Measurements from ENCODE around the gene GFPT2. TPM values are rescaled to one million over a fixed set of nuclear protein-coding genes. Genes with fewer than 3 reads are reported as not detected.
A peak's percentile ranks its signal among the peaks of the same experiment; 100 is the strongest.

Gene GFPT2
- total RNA-seq, 4 donors from 2014 or later, result 8.2 to 26.6 (median 11.1) TPM

DNA sequence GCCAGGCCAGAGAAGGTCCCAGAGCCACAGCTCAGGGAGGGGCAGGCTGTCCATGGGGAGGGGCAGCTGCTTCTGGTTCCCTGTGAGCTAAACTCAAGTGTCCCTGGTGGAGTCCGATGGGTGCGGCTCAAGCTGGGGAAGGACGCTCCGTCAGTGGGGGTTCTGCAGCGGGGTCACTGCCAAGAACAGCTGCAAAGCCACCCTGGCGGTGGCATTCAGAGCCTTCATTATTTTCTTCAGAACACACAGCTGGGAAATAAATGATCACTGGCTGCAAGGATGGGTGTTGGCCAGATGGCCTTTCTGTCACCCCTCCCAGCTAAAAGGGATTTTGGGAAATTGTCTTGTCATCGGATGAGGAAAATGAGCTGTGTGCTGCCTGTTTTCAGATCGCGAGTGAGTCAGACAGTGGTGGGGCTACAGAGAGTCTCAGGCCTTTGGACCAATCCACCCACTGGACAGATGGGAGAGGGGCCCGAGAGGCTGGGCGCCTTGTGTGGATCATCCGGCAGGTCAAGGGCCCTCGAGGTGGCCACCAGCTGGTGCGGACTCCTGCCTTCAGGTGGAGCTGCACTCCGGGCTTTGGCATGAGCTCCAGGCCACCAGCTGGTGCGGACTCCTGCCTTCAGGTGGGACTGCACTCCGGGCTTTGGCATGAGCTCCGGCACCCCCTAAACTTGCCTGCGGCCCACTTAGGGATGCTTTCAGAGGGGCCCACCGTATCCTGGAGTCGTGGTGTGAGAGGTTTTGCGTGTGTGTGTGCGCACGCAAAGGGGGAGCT lies 17.9 kb upstream of the GFPT2 start:
- Histone ChIP-seq H3K27ac (no peak overlapping the region), H3K27me3 (no peaks in the 10 kb centered on the region), H3K4me1 (peaks cover 0 to 6% of the 10 kb centered on the region in 2 donors), H3K9me3 (no peaks in the 10 kb centered on the region), H3K4me3 (replicated peaks in 1 of 3) (no peak overlapping the region), H3K36me3 (no peaks in the 10 kb centered on the region)
- TF ChIP-seq, protein P1, sequence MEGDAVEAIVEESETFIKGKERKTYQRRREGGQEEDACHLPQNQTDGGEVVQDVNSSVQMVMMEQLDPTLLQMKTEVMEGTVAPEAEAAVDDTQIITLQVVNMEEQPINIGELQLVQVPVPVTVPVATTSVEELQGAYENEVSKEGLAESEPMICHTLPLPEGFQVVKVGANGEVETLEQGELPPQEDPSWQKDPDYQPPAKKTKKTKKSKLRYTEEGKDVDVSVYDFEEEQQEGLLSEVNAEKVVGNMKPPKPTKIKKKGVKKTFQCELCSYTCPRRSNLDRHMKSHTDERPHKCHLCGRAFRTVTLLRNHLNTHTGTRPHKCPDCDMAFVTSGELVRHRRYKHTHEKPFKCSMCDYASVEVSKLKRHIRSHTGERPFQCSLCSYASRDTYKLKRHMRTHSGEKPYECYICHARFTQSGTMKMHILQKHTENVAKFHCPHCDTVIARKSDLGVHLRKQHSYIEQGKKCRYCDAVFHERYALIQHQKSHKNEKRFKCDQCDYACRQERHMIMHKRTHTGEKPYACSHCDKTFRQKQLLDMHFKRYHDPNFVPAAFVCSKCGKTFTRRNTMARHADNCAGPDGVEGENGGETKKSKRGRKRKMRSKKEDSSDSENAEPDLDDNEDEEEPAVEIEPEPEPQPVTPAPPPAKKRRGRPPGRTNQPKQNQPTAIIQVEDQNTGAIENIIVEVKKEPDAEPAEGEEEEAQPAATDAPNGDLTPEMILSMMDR (IDR thresholded peaks at IDR 0.05), result no peak
- TF ChIP-seq POLR2A (IDR thresholded peaks at IDR 0.05), result no peak
- intact Hi-C loops (cut with DNase I), result no loop called here
- no peak for DNase-seq
- 88 to 91% methylated on average over 13 to 24 of the region's 24 CpGs for WGBS, 2 donors

DNA sequence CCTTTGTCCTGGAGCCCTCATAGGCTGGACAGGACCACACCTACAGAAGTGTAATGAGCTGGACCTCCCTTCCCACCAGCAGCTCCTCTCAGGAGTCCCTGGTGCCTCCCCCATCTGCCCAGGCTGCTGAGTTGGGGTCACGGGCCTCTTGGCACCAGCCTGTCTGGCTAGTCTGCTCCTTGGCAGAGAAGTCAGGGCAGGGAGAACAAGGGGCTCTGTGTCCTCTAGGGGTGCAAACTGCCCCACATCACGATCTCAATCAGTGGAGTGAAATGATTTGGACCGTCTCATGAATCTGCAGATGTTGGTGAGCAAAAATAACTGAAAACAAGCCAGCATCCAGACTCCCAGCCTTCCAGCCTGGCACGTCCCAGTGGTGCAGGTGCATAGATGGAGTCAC lies 14.9 kb upstream of the GFPT2 start:
- TF ChIP-seq POLR2A (IDR thresholded peaks at IDR 0.05), result no peak
- TF ChIP-seq, protein P1 (IDR thresholded peaks at IDR 0.05), result no peak
- no peak for DNase-seq
- H3K36me3 ChIP-seq, result no peaks in the 10 kb centered on the region
- 71 to 86% methylated on average over 3 to 4 of the region's 4 CpGs for WGBS, 2 donors
- peaks cover 0 to 7% of the 10 kb centered on the region in 2 donors for H3K4me1 ChIP-seq
- no peaks in the 10 kb centered on the region for H3K27me3 ChIP-seq
- no peak overlapping the region for H3K4me3 ChIP-seq (replicated peaks in 1 of 3)
- intact Hi-C loops (cut with DNase I), result no loop called here
- H3K9me3 ChIP-seq, result no peaks in the 10 kb centered on the region
- H3K27ac ChIP-seq, result no peak overlapping the region

DNA sequence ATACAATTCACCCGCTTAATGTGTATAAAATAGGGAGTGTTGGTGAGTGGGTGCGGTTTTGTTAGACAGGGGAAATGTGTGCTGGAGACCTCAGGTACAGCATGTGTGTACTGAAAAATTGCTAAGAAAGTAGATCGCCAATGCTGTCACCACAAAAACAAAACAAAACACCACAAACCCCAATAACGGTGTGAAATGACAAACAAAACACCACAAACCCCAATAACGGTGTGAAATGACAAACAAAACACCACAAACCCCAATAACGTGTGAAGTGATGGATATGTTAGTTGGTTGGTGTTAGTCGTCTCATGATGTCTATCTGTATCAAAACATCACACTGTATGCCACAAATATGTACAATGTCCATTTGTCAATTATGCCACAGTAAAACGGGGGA lies 14.2 kb upstream of the GFPT2 start:
- Histone ChIP-seq H3K4me3 (replicated peaks in 1 of 3) (no peak overlapping the region), H3K27me3 (no peaks in the 10 kb centered on the region), H3K4me1 (peaks cover 0 to 7% of the 10 kb centered on the region in 2 donors), H3K36me3 (no peaks in the 10 kb centered on the region), H3K27ac (no peak overlapping the region), H3K9me3 (no peaks in the 10 kb centered on the region)
- intact Hi-C loops (cut with DNase I), result no loop called here
- no peak for DNase-seq
- WGBS, 2 donors, result 94 to 98% methylated on average over 8 of the region's 8 CpGs
- TF ChIP-seq, protein P1 (IDR thresholded peaks at IDR 0.05), result no peak
- no peak for TF ChIP-seq POLR2A (IDR thresholded peaks at IDR 0.05)

DNA sequence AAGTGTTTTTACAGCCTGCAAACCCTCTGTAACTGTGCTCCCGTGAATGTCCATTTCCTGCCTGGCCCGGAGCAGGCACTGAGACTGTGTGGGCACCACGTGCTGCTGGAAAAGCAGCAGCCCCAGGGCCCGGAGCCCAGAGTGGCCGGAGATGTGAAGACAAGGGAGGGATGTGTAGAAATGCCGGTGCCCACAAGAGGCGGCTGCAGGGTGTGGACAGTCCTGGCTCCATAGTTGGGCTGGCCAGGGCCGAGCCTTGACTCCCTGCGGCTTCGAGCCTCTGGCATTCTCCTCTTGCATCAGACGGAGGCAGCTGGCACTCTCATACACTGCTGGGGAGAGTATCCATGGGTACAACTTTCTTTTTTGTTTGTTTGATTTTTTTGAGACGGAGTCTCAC lies 13.2 kb upstream of the GFPT2 start:
- Histone ChIP-seq H3K27ac (peak overlapping the region in 1 of 3 donors; percentile 3), H3K4me3 (replicated peaks in 1 of 3) (no peak overlapping the region)
- TF ChIP-seq, protein P1 (IDR thresholded peaks at IDR 0.05), result no peak
- no peak for TF ChIP-seq POLR2A (IDR thresholded peaks at IDR 0.05)

DNA sequence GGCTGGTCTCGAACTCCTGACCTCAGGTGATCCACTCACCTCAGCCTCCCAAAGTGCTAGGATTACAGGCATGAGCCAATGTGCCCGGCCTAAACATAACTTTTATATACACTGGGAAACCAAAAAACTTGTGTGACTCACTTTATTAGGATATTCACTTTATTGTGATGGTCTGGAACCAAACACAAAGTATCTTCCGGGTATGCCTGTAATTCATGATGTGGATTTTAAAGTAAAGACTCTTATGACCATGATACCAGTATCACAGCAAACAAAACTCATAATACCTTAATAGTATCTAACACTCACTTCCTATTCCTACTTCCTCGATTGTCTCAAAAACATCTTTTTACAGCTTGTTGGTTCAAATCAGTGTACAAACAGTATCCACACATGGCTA lies 12.7 kb upstream of the GFPT2 start:
- H3K27ac ChIP-seq, result no peak overlapping the region
- no peaks in the 10 kb centered on the region for H3K9me3 ChIP-seq
- peaks cover 0 to 7% of the 10 kb centered on the region in 2 donors for H3K4me1 ChIP-seq
- no peak for TF ChIP-seq POLR2A (IDR thresholded peaks at IDR 0.05)
- TF ChIP-seq, protein P1 (IDR thresholded peaks at IDR 0.05), result no peak
- DNase-seq, result no peak
- intact Hi-C loops (cut with DNase I), result no loop called here
- no peak overlapping the region for H3K4me3 ChIP-seq (replicated peaks in 1 of 3)
- H3K36me3 ChIP-seq, result no peaks in the 10 kb centered on the region
- 84 to 85% methylated on average over 4 of the region's 4 CpGs for WGBS, 2 donors
- H3K27me3 ChIP-seq, result no peaks in the 10 kb centered on the region

More for the DNA sequence above, 13.2 kb upstream of the GFPT2 start:
- WGBS, 2 donors, result 10 to 14% methylated on average over 10 to 12 of the region's 12 CpGs
- H3K9me3 ChIP-seq, result no peaks in the 10 kb centered on the region
- H3K4me1 ChIP-seq, result peaks cover 0 to 7% of the 10 kb centered on the region in 2 donors
- peak; percentile 57 to 60 for DNase-seq
- H3K36me3 ChIP-seq, result no peaks in the 10 kb centered on the region
- intact Hi-C loops (cut with DNase I), result no loop called here
- no peaks in the 10 kb centered on the region for H3K27me3 ChIP-seq
